Mononuclear cell (primary cell): Measurements from ENCODE around the gene ZNF688. TPM values are rescaled to one million over a fixed set of nuclear protein-coding genes. Genes with fewer than 3 reads are reported as not detected.

Experiments used
- H3K27me3 ChIP-seq: 2 replicates; pipeline ENCODE4 v1.6.0; 2011; ENCODE audit warnings: low read length, control low read depth; ENCODE audit not compliant: insufficient read depth
- H3K4me1 ChIP-seq: 2 replicates; pipeline ENCODE4 v1.5.1; 2011; ENCODE audit warnings: mild to moderate bottlenecking, low read length, control low read depth; ENCODE audit not compliant: insufficient read depth
- H3K4me3 ChIP-seq: 2 replicates; pipeline ENCODE4 v1.5.1; 2011; ENCODE audit warnings: mild to moderate bottlenecking, low read length, moderate library complexity
- H3K9me3 ChIP-seq: 2 replicates; pipeline ENCODE4 v1.5.1; 2011; ENCODE audit warnings: low read depth, mild to moderate bottlenecking, control low read depth, low read length
- total RNA-seq: library from RNA; depleted of rRNA; stranded (reverse); fragments of >200 nt; gene quantifications from one replicate; pipeline ENCODE4 v1.2.3, GENCODE V29; 2012

ZNF688 gene
- total RNA-seq, 1 donor = 9.4 TPM

DNA sequence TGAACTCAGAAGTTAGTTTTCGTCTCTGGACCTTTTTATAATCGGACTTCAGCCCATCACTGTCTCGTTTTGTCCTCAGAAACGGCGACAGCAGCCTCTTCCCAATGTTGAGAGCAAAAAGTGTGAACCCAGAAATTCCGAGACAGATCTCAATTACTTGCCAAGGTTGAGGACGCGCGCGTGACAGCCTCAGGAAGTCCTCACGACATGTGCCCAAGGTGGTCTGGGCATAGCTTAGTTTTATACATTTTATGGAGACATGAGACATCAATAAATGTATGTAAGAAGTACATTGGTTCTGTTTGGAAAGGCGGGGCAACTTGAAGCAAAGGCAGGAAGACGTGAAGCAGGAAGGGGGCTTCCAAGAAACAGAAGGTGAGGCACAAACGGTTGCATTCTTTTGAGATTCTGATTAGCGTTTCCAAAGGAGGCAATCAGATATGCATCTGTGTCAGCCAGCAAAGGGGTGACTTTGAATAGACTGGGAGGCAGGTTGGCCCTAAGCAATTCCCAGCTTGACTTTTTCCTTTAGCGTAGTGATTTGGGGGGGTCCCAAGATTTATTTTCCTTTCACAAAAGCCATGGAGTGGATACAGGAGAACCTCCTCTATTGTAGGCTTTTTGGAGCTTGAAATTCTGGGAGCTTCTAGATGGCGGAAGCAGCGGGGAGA, 36.3 kb downstream of the ZNF688 start:
- no peaks in the 10 kb centered on the region for H3K27me3 ChIP-seq
- peaks cover 30% of the 10 kb centered on the region for H3K4me1 ChIP-seq
- H3K4me3 ChIP-seq = peak overlapping the region; percentile 65
- H3K9me3 ChIP-seq = no peaks in the 10 kb centered on the region

DNA sequence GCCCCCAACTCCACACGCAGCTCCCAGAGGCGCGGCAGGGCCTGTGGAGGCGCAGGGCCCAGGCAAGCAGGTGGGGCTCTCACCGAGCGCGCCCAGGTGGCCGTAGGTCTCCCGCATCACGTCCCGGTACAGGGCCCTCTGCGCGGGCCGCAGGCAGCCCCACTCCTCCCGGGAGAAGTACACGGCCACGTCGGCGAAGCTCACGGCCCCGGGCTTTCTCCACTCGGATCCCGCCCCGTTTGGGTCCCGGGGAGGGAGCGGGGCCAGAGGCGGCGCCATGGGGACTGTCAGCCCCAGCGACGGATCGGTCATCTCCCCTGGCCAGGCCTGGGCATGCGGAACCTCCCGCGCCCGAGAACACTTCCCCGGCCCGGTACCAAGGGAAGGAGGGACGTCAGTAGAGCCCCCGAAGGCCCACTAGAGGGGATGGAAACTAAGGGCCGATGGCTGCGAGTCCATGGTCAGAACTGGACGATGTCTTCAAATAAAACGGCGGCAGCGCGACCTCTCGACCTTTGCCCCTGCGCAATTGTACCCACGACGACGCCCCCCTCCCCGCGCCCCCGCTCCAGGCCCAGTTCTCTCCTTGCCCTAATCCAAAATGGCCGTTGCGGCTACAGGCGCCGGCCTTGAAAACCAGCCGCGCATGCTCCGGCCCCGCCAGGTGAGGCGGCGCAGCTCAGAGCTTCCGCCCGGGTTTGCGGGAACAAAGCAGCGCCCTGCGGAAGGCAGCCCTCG, 37.0 kb downstream of the ZNF688 start, which contains the start of gene ZNF747:
TSS of gene ZNF747 (minus strand) at position 491 of the 738 bp plus-strand sequence. CDS start at position 312, 179 bp downstream.
- Histone ChIP-seq H3K4me3 (peak within 1 kb of the TSS; percentile 65), H3K4me1 (peaks cover 30% of the 10 kb centered on the region), H3K9me3 (no peaks in the 10 kb centered on the region), H3K27me3 (no peaks in the 10 kb centered on the region)

GRCh38 chr16:30533748-30534367, 37.7 kb downstream of the ZNF688 start:
- H3K4me1 ChIP-seq = peaks cover 30% of the 10 kb centered on the region
- no peaks in the 10 kb centered on the region for H3K9me3 ChIP-seq
- H3K27me3 ChIP-seq = no peaks in the 10 kb centered on the region
- peak overlapping the region; percentile 65 for H3K4me3 ChIP-seq

- Histone ChIP-seq H3K9me3 (no peaks in the 10 kb centered on the region), H3K27me3 (no peaks in the 10 kb centered on the region), H3K4me3 (no peak overlapping the region), H3K4me1 (peaks cover 37% of the 10 kb centered on the region)
These were observed 38.4 kb downstream of the ZNF688 start for GRCh38 chr16:30533146-30533522.

- H3K4me3 ChIP-seq = no peak overlapping the region
- peaks cover 43% of the 10 kb centered on the region for H3K4me1 ChIP-seq
- no peaks in the 10 kb centered on the region for H3K27me3 ChIP-seq
- no peaks in the 10 kb centered on the region for H3K9me3 ChIP-seq
These were observed 39.0 kb downstream of the ZNF688 start for GRCh38 chr16:30532285-30533145.

DNA sequence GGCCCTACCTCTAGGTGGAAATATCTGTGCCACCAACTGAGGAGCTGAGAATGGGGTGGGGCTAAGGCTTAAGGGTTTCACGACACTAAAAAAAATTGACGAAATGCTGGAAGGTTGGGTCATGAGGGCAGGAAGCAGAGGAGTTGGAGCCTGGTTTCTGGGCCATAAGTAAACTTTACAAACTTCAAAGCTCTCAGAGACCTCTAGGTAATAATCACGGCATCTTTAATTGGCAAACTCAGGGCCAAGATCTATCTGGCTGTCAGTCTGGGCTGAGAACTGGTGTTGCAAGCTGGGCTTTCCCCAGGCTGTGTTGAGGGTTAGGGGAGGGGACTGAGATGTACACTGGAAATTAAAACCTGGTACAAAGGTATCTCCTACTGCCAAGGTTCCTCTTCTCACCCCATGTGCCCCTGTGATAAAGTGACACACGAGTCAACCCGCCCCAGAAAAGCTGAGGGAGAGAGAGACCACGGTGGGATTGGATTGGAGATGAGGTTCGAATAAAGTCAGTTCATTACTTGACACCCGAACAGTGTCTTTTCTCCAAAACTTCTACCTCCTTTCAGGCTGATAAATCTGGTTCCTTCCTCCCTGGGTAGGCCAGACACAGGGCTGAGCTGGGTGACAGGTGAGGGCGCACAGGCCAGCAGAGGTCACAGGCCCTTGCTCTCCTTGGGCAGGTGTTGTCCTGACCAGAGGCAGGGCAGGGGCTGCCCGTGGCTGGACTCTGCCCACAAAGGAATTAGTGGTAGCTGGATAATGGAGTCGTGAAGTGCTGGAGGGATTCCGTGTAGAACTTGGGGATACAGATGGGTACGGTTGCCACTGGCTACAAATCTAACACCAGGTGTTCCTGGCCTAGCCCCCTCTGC, 41.1 kb downstream of the ZNF688 start:
- H3K4me1 ChIP-seq = peaks cover 39% of the 10 kb centered on the region

GRCh38 chr16:30528799-30529457, 42.6 kb downstream of the ZNF688 start:
- H3K27me3 ChIP-seq = no peaks in the 10 kb centered on the region
- peaks cover 35% of the 10 kb centered on the region for H3K4me1 ChIP-seq
- H3K4me3 ChIP-seq = no peak overlapping the region
- H3K9me3 ChIP-seq = no peaks in the 10 kb centered on the region

More for the DNA sequence above, 41.1 kb downstream of the ZNF688 start:
- Histone ChIP-seq H3K27me3 (no peaks in the 10 kb centered on the region), H3K4me3 (no peak overlapping the region), H3K9me3 (no peaks in the 10 kb centered on the region)

- Histone ChIP-seq H3K9me3 (no peaks in the 10 kb centered on the region), H3K27me3 (no peaks in the 10 kb centered on the region), H3K4me3 (peak overlapping the region; percentile 74), H3K4me1 (peaks cover 27% of the 10 kb centered on the region)
These were observed 43.8 kb downstream of the ZNF688 start for GRCh38 chr16:30527635-30528178.

DNA sequence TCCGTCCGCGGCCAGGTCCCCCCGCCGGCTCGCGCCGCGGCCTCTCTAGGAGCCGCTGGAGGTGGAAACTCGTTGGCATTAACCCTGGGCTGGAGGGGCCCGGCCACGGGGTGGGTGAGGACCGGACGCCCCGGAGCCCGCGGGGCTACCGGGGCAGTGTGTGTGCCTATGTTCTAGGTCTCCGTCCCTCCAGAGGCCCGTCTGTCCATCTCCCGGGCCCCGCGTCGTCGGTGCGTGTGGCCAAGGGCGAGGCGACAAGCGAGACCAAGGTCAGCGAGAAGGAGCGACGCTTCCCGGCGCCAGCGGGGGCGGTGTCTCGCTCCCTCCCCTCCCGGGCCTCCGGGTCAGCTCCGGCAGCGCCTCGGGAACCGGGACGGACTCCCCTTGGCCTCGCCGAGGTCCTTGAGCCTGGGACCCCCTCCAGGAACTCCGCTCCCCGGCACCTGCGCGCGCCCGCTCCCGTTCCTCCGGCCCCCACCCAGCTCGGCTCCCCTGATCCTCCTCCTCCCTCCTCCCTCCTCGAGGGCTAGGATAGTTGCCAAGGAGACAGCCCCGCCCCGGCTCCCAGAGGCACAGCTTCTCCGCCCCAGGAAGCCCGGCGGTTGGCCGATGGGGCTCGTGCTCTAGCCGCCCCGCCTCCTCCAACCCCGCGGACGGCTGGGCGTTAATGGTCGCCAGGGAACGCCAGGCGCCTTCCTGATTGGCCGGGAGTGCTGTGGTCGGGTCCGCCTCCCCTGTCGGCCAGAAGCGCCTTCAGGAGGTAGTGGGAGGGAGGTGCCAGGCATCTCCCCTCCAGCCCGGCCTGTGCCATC, 44.5 kb downstream of the ZNF688 start:
- peaks cover 27% of the 10 kb centered on the region for H3K4me1 ChIP-seq
- peak overlapping the region; percentile 74 for H3K4me3 ChIP-seq
- no peaks in the 10 kb centered on the region for H3K9me3 ChIP-seq
- H3K27me3 ChIP-seq = no peaks in the 10 kb centered on the region

GRCh38 chr16:30526137-30526822, 45.2 kb downstream of the ZNF688 start, which contains the start of gene ZNF768:
Gene ZNF768 (minus strand): TSS chr16:30526566. CDS start chr16:30526413, 153 bp downstream.
- H3K9me3 ChIP-seq = no peaks in the 10 kb centered on the region
- H3K4me3 ChIP-seq = peak within 1 kb of the TSS; percentile 74
- H3K27me3 ChIP-seq = no peaks in the 10 kb centered on the region
- peaks cover 27% of the 10 kb centered on the region for H3K4me1 ChIP-seq

DNA sequence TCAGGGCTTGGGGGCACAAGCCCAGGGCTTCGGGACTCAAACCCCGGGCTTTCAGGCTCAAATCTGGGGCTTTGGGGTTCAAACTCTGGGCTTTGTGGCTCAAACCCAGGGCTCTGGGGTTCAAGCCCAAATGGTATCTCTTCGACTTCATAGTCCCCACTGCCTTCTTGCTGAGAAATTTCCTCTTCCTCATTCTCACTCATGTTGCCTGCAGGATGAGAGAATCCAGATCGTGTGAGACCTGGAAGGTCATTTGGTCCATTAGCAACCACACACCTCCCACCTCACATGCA, 45.7 kb downstream of the ZNF688 start:
- Histone ChIP-seq H3K4me3 (peak overlapping the region; percentile 74), H3K9me3 (no peaks in the 10 kb centered on the region), H3K27me3 (no peaks in the 10 kb centered on the region), H3K4me1 (peaks cover 27% of the 10 kb centered on the region)
